Omental fat pad (tissue), 4 donors: ENCODE measurements around the gene SLC43A2. TPM values are rescaled to one million over a fixed set of nuclear protein-coding genes. Genes with fewer than 3 reads are reported as not detected.

Experiments
- ATAC-seq: fragments of 150-250 bp; one replicate; pipeline ENCODE4 v1.9.1; 2016; ENCODE audit warnings: mild to moderate bottlenecking, moderate library complexity; ENCODE audit not compliant: low FRiP score
- DNase-seq: peaks from one replicate; pipeline ENCODE4 v3.0.0-alpha.2; 2019; ENCODE audit warnings: low spot score
- CTCF ChIP-seq, 3 donors: fragments of 450-650 bp; IDR thresholded peaks; one replicate each; pipeline ENCODE4 v1.5.1; 2016 to 2017; ENCODE audit warnings: antibody characterized with exemption in 3 of 3, mild to moderate bottlenecking in 3 of 3, moderate library complexity in 2 of 3
- total RNA-seq, 4 donors: library from RNA; depleted of rRNA; stranded (reverse); fragments of >200 nt; gene quantifications; one replicate each; pipeline ENCODE4 v1.1.0, GENCODE V29; 2016

Gene SLC43A2
- total RNA-seq, 4 donors from 2014 or later: 21.0 to 39.9 (median 23.1) TPM

GRCh38 chr17:1641065-1641403 lies 12.4 kb upstream of the SLC43A2 start:
- no peak for TF ChIP-seq CTCF (IDR thresholded peaks at IDR 0.05)
- no peak for DNase-seq
- ATAC-seq: no peak

GRCh38 chr17:1640329-1641064 lies 11.9 kb upstream of the SLC43A2 start:
- no peak for ATAC-seq

GRCh38 chr17:1639549-1640180 lies 11.0 kb upstream of the SLC43A2 start:
- no peak for DNase-seq
- TF ChIP-seq CTCF (IDR thresholded peaks at IDR 0.05): no peak
- no peak for ATAC-seq

More at GRCh38 chr17:1640329-1641064, 11.9 kb upstream of the SLC43A2 start:
- DNase-seq: no peak
- no peak for TF ChIP-seq CTCF (IDR thresholded peaks at IDR 0.05)

GRCh38 chr17:1638624-1639300 lies 10.1 kb upstream of the SLC43A2 start:
- ATAC-seq: no peak
- no peak for DNase-seq
- no peak for TF ChIP-seq CTCF (IDR thresholded peaks at IDR 0.05)

GRCh38 chr17:1638171-1638590 lies 9.5 kb upstream of the SLC43A2 start:
- no peak for TF ChIP-seq CTCF (IDR thresholded peaks at IDR 0.05)
- no peak for ATAC-seq

GRCh38 chr17:1636732-1637285 lies 8.2 kb upstream of the SLC43A2 start:
- no peak for TF ChIP-seq CTCF (IDR thresholded peaks at IDR 0.05)
- DNase-seq (no peak), ATAC-seq (no peak)

More at GRCh38 chr17:1638171-1638590, 9.5 kb upstream of the SLC43A2 start:
- DNase-seq: no peak
